ENCODE results near the gene N4BP2L2.

GRCh38 chr13:32495841-32496240, 42.8 kb downstream of the N4BP2L2 start:
- no peak for TF ChIP-seq POLR2A (IDR thresholded peaks at IDR 0.05; ENCODE audit: low read depth, low read length)
- no peak for TF ChIP-seq CTCF (conservative IDR thresholded peaks at IDR 0.05; ENCODE audit: low read depth, low read length)
- TF ChIP-seq CEBPB (IDR thresholded peaks at IDR 0.05; ENCODE audit: low read depth, low read length) = no peak
- no peak for TF ChIP-seq FOS (IDR thresholded peaks at IDR 0.05; ENCODE audit: low read depth, low read length)
- TF ChIP-seq NFE2L2 (IDR thresholded peaks at IDR 0.05; ENCODE audit: low read depth, low read length) = no peak
- no peak for TF ChIP-seq USF2 (IDR thresholded peaks at IDR 0.05; ENCODE audit: low read depth, low read length)

All from IMR-90 (cell line).